ENCODE measurements around the gene NLRP6.

NLRP6 gene

DNA sequence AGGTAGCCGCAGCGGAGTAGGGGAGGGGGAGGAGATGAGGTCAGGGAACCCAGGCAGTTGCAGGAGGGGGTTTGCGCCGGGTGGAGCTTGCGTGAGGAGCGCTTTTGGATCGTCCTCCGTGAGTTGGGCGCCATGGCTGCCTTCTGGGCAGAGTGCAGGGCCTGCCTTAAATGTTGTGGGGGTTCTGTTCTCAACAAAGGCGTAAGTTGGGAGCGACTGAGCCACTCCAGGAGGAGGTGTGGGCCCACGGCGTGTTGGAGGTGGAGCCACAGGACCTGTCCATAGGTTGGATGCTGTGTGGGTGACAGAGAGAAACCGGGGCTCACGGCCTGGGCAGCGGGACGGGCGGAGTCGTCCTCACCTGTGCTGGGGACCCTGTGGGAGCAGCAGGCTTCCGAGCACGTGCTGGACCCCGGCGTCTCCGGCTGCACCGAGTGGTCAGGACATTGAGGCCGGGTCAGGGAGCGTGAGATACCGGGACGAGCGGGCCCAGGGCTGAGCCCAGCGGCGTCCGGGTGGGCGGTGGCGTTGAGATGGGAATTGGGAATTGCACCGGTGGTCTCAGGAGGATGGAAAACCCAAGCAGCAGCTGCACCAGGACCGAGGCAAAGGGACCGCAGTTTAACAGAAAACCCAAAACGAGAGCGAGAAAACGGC is 9.7 kb downstream of the NLRP6 start:
- Histone ChIP-seq H3K9ac (no peak overlapping the region), H2AFZ (ENCODE audit: low read depth) (peak overlapping the region; percentile 89; the same call in 1 of the 2 replicates), H4K20me1 (ENCODE audit: insufficient read depth) (no peaks in the 10 kb centered on the region), H3K36me3 (ENCODE audit: insufficient read depth) (no peaks in the 10 kb centered on the region), H3K4me3 (IDR thresholded peaks at IDR 0.05; ENCODE audit: insufficient read depth, low read depth, low read length) (no peak overlapping the region), H3K4me1 (ENCODE audit: low read depth, poor library complexity, severe bottlenecking) (no peaks in the 10 kb centered on the region), H3K4me2 (peak overlapping the region; percentile 69), H3K27me3 (ENCODE audit: insufficient read depth, low read depth) (peaks cover 20% of the 10 kb centered on the region), H3K79me2 (ENCODE audit: insufficient read depth, low read depth) (no peaks in the 10 kb centered on the region), H3K27ac (no peak overlapping the region)
- TF ChIP-seq CTCF (conservative IDR thresholded peaks at IDR 0.05; ENCODE audit: low read depth, low read length), result no peak

DNA sequence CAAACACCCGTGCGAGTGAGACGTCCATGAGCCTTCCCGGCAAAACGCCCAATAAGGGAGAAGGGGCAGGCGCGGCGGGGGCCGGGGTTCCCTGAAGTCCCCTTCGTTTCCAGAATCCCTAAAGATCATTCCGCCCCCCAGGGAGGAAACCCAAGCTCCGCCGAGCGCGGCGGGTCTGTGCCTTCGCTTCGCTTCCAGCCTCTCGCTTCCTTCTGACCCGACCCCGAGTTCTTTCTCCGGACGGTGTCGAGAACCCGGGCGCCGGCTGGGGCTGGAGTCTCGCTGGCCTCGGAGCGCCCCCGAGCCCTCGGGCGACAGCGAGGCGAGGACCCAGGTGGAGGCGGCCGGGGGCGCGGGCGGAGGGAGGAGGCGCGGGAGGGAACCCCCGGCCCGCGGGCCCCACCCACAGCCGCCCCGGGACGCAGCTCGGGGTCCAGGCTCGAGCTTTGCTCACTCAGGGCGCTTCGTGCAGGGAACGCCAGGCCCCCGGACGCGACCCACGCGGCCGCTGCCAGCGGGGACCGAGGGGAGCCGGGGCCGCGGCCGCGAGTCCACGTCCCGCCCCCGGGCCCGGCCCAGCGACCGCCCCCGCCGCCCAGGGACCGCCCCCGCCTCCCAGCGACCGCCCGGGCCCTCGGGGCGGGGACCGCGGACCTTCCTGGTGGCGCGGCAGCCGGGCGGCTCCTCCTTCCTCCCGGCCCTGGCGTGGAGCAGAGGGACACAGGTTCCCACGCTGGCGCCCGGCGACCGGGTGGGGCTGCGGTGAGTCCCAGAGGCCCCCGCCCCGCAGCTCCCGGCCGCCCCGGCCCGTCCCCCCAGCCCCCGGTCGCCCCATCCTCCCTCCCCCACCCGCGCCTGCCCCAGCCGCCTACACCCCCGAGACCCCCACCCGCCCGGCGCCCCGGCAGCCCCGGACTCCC is 10.5 kb downstream of the NLRP6 start, which contains the start of gene PGGHG:
PGGHG (plus strand) TSS at position 649 of the 920 bp plus-strand sequence. CDS start 691 bp downstream, outside the sequence.
- no peak for TF ChIP-seq CTCF (conservative IDR thresholded peaks at IDR 0.05; ENCODE audit: low read depth, low read length)
- Histone ChIP-seq H3K36me3 (ENCODE audit: insufficient read depth) (no peaks in the 10 kb centered on the region), H2AFZ (ENCODE audit: low read depth) (peak within 1 kb of the TSS; percentile 89), H3K27ac (no peak within 1 kb of the TSS), H3K4me2 (peak within 1 kb of the TSS; percentile 69), H3K9ac (no peak within 1 kb of the TSS), H4K20me1 (ENCODE audit: insufficient read depth) (no peaks in the 10 kb centered on the region), H3K27me3 (ENCODE audit: insufficient read depth, low read depth) (peaks cover 16% of the 10 kb centered on the region), H3K4me1 (ENCODE audit: low read depth, poor library complexity, severe bottlenecking) (no peaks in the 10 kb centered on the region), H3K79me2 (ENCODE audit: insufficient read depth, low read depth) (no peaks in the 10 kb centered on the region), H3K4me3 (IDR thresholded peaks at IDR 0.05; ENCODE audit: insufficient read depth, low read depth, low read length) (no peak within 1 kb of the TSS)

- no peak overlapping the region for H3K27ac ChIP-seq
- H3K79me2 ChIP-seq (ENCODE audit: insufficient read depth, low read depth), result no peaks in the 10 kb centered on the region
- TF ChIP-seq CTCF (conservative IDR thresholded peaks at IDR 0.05; ENCODE audit: low read depth, low read length), result no peak
- H3K36me3 ChIP-seq (ENCODE audit: insufficient read depth), result no peaks in the 10 kb centered on the region
- H3K27me3 ChIP-seq (ENCODE audit: insufficient read depth, low read depth), result peaks cover 14% of the 10 kb centered on the region
- no peaks in the 10 kb centered on the region for H3K4me1 ChIP-seq (ENCODE audit: low read depth, poor library complexity, severe bottlenecking)
- no peak overlapping the region for H2AFZ ChIP-seq (ENCODE audit: low read depth)
- no peak overlapping the region for H3K4me3 ChIP-seq (IDR thresholded peaks at IDR 0.05; ENCODE audit: insufficient read depth, low read depth, low read length)
- H3K4me2 ChIP-seq, result peak overlapping the region; percentile 25; the same call in 1 of the 2 replicates
- H3K9ac ChIP-seq, result no peak overlapping the region
- H4K20me1 ChIP-seq (ENCODE audit: insufficient read depth), result no peaks in the 10 kb centered on the region
Measured at GRCh38 chr11:289398-289711, 11.1 kb downstream of the NLRP6 start.

GRCh38 chr11:289712-290620 is 11.8 kb downstream of the NLRP6 start:
- Histone ChIP-seq H3K9ac (no peak overlapping the region), H3K4me1 (ENCODE audit: low read depth, poor library complexity, severe bottlenecking) (no peaks in the 10 kb centered on the region), H3K36me3 (ENCODE audit: insufficient read depth) (no peaks in the 10 kb centered on the region), H2AFZ (ENCODE audit: low read depth) (no peak overlapping the region), H3K79me2 (ENCODE audit: insufficient read depth, low read depth) (no peaks in the 10 kb centered on the region), H3K27me3 (ENCODE audit: insufficient read depth, low read depth) (peaks cover 14% of the 10 kb centered on the region), H4K20me1 (ENCODE audit: insufficient read depth) (no peaks in the 10 kb centered on the region), H3K4me3 (IDR thresholded peaks at IDR 0.05; ENCODE audit: insufficient read depth, low read depth, low read length) (no peak overlapping the region), H3K27ac (no peak overlapping the region), H3K4me2 (peak overlapping the region; percentile 25; the same call in 1 of the 2 replicates)
- TF ChIP-seq CTCF (conservative IDR thresholded peaks at IDR 0.05; ENCODE audit: low read depth, low read length), result no peak
